HepG2 (cell line): ENCODE data around the gene NUP93. TPM values are rescaled to one million over a fixed set of nuclear protein-coding genes. Genes with fewer than 3 reads are reported as not detected.
A peak's percentile ranks its signal among the peaks of the same experiment; 100 is the strongest.

ENCODE experiments used
- ARID4A ChIP-seq: sonication (generic); formaldehyde crosslinking; IDR thresholded peaks from 2 replicates; pipeline ENCODE4 v1.5.0; 2020; ENCODE audit warnings: mild to moderate bottlenecking, missing genetic modification reagents, borderline replicate concordance
- CEBPB ChIP-seq: IDR thresholded peaks from 2 replicates; pipeline ENCODE4 v1.6.1; 2011; ENCODE audit warnings: low read depth, low read length, improper control_type of control experiment, borderline replicate concordance
- DRAP1 ChIP-seq: IDR thresholded peaks from 2 replicates; pipeline ENCODE4 v1.6.1; 2016; ENCODE audit warnings: missing genetic modification reagents, missing compliant biosample characterization
- HMGA1 ChIP-seq: sonication (generic); formaldehyde crosslinking; conservative IDR thresholded peaks from 2 replicates; pipeline ENCODE4 v1.4.0; 2020; ENCODE audit warnings: missing genetic modification reagents
- MXD4 ChIP-seq: IDR thresholded peaks from 2 replicates; pipeline ENCODE4 v1.6.1; 2016; ENCODE audit warnings: mild to moderate bottlenecking, missing biosample characterization, missing genetic modification reagents
- NBN ChIP-seq: fragments of 450-650 bp; conservative IDR thresholded peaks from 2 replicates; pipeline ENCODE4 v1.6.1; 2017
- NFAT5 ChIP-seq: sonication (generic); formaldehyde crosslinking; IDR thresholded peaks from 2 replicates; pipeline ENCODE4 v1.4.0; 2020; ENCODE audit warnings: missing genetic modification reagents
- NR2F1 ChIP-seq, 2 experiments: fragments of 450-650 bp in 1 of 2; formaldehyde crosslinking in 1 of 2; IDR thresholded peaks; 2 replicates each; pipeline versions ENCODE4 v1.5.0 to v1.6.1; 2016 to 2020; ENCODE audit warnings: mild to moderate bottlenecking in 1 of 2, missing compliant biosample characterization in 1 of 2, missing genetic modification reagents in 1 of 2, moderate library complexity in 1 of 2
- PRMT3 ChIP-seq: sonication (generic); formaldehyde crosslinking; IDR thresholded peaks from 2 replicates; pipeline ENCODE4 v1.8.1; 2022; ENCODE audit warnings: low read depth, mild to moderate bottlenecking, moderate library complexity, missing genetic modification reagents, borderline replicate concordance
- REXO4 ChIP-seq: sonication (generic); formaldehyde crosslinking; IDR thresholded peaks from 2 replicates; pipeline ENCODE4 v1.8.0; 2022; ENCODE audit warnings: missing genetic modification reagents, mild to moderate bottlenecking, borderline replicate concordance
- SMAD3 ChIP-seq: sonication (generic); formaldehyde crosslinking; IDR thresholded peaks from 2 replicates; pipeline ENCODE4 v1.4.0; 2020; ENCODE audit warnings: missing genetic modification reagents
- TBL1XR1 ChIP-seq: fragments of 150-350 bp; IDR thresholded peaks from 2 replicates; pipeline ENCODE4 v1.6.1; 2014; ENCODE audit warnings: borderline replicate concordance, low read length; ENCODE audit not compliant: partially characterized antibody
- TOPORS ChIP-seq: sonication (generic); formaldehyde crosslinking; IDR thresholded peaks from 2 replicates; pipeline ENCODE4 v1.8.0; 2023; ENCODE audit warnings: mild to moderate bottlenecking, missing genetic modification reagents
- TRIM22 ChIP-seq: fragments of 450-650 bp; IDR thresholded peaks from 2 replicates; pipeline ENCODE4 v1.6.1; 2017
- YEATS2 ChIP-seq: sonication (generic); formaldehyde crosslinking; IDR thresholded peaks from 2 replicates; pipeline ENCODE4 v1.4.0; 2020; ENCODE audit warnings: missing genetic modification reagents, borderline replicate concordance
- ZFP36 ChIP-seq: fragments of 150-350 bp; IDR thresholded peaks from 2 replicates; pipeline ENCODE4 v1.6.1; 2018; ENCODE audit warnings: borderline replicate concordance, low read length, low read depth; ENCODE audit not compliant: partially characterized antibody
- ZKSCAN8 ChIP-seq: IDR thresholded peaks from 2 replicates; pipeline ENCODE4 v1.6.1; 2016; ENCODE audit warnings: borderline replicate concordance, missing genetic modification reagents, missing compliant biosample characterization
- ZNF841 ChIP-seq: sonication (generic); formaldehyde crosslinking; IDR thresholded peaks from 2 replicates; pipeline ENCODE4 v1.8.1; 2023; ENCODE audit warnings: missing genetic modification reagents, borderline replicate concordance
- polyA plus RNA-seq, 8 experiments: library from polyadenylated mRNA; depleted of rRNA in 3 of 8; stranded (reverse) in 7 of 8; unstranded in 1 of 8; fragments of >200 nt; fragmentation: Illumina TruSeq in 4 of 8; extraction: Trizol in 4 of 8; gene quantifications; 2 replicates each; pipeline versions ENCODE4 v1.2.1 to v1.2.3, GENCODE V29; 2011 to 2016; ENCODE audit warnings: low read depth in 4 of 8, missing spikeins in 1 of 8, mixed read lengths in 1 of 8; ENCODE audit not compliant: insufficient read depth in 1 of 8
- total RNA-seq, 5 experiments: library from RNA; depleted of rRNA; stranded (reverse); fragments of >200 nt; fragmentation: Illumina TruSeq; extraction: Trizol; gene quantifications; 2 replicates each; pipeline ENCODE4 v1.2.3, GENCODE V29; 2016; ENCODE audit warnings: low read depth in 1 of 5

Gene NUP93
- total and polyA plus RNA-seq, 2 of the 13 experiments (the other 11 are each of a cell fraction or from before 2014, with no cell fraction given), result 58.5 to 140 TPM

GRCh38 chr16:56848955-56849689 lies 119.2 kb downstream of the NUP93 start (continued):
- TF ChIP-seq TRIM22 (no peak), SMAD3 (CRISPR knock-in tag) (no peak; the same call in 1 of the 2 replicates), ZFP36 (no peak), PRMT3 (no peak), ZNF841 (no peak), ARID4A (CRISPR knock-in tag) (peak; percentile 2; the same call in 1 of the 2 replicates), HMGA1 (CRISPR knock-in tag) (no peak), REXO4 (CRISPR knock-in tag) (no peak), NFAT5 (CRISPR knock-in tag) (peak; percentile 64; the same call in 1 of the 2 replicates), MXD4 (CRISPR knock-in tag) (no peak; the same call in 1 of the 2 replicates), NR2F1 (CRISPR knock-in tag; IDR thresholded peaks at IDR 0.05) (no peak), ZKSCAN8 (0 out of 2 replicates have a peak, but pooled peaks have one; percentile 4), YEATS2 (CRISPR knock-in tag) (no peak), TOPORS (CRISPR knock-in tag) (no peak), DRAP1 (no peak), CEBPB (no peak), NBN (no peak), TBL1XR1 (no peak)
